Neural crest cell (in vitro differentiated cells): Measurements from ENCODE around the gene COL5A3. TPM values are rescaled to one million over a fixed set of nuclear protein-coding genes. Genes with fewer than 3 reads are reported as not detected.

ENCODE experiments used
- DNase-seq: peaks from one replicate; pipeline ENCODE4 v3.0.0; 2021; ENCODE audit warnings: low read depth, mixed read lengths, low spot score
- H3K27ac Mint-ChIP-seq: one replicate; pipeline ENCODE4 v1.8.0; 2021; ENCODE audit warnings: mild to moderate bottlenecking, mixed read lengths; ENCODE audit not compliant: unreplicated experiment
- H3K27me3 Mint-ChIP-seq: 2 replicates; pipeline ENCODE4 v1.8.0; 2021; ENCODE audit warnings: low read depth, mild to moderate bottlenecking, mixed read lengths
- H3K36me3 Mint-ChIP-seq: 2 replicates; pipeline ENCODE4 v1.8.0; 2021; ENCODE audit warnings: low read depth, mild to moderate bottlenecking, mixed read lengths
- H3K4me1 Mint-ChIP-seq: 2 replicates; pipeline ENCODE4 v1.8.0; 2021; ENCODE audit warnings: mixed read lengths
- H3K4me3 Mint-ChIP-seq: one replicate; pipeline ENCODE4 v1.8.0; 2021; ENCODE audit warnings: mild to moderate bottlenecking, mixed read lengths
- H3K9me3 Mint-ChIP-seq: 2 replicates; pipeline ENCODE4 v1.8.0; 2021; ENCODE audit warnings: mixed read lengths
- CTCF ChIP-seq: fragments of 200-600 bp; sonication (generic); conservative IDR thresholded peaks from 2 replicates; pipeline ENCODE4 v1.5.0; 2021; ENCODE audit warnings: antibody characterized with exemption, mild to moderate bottlenecking
- total RNA-seq: library from RNA; stranded (reverse); gene quantifications from 2 replicates; pipeline ENCODE4 v1.2.1, GENCODE V29; 2021

The COL5A3 gene
- total RNA-seq, 1 donor from 2014 or later = 0.86 TPM

- Mint-ChIP-seq H3K4me1 (peaks cover 28% of the 10 kb centered on the region), H3K4me3 (peak overlapping the region; percentile 81), H3K9me3 (peaks cover 10% of the 10 kb centered on the region), H3K27me3 (peaks cover 64% of the 10 kb centered on the region), H3K36me3 (no peaks in the 10 kb centered on the region), H3K27ac (peak overlapping the region; percentile 2)
- no peak for TF ChIP-seq CTCF
- DNase-seq = no peak
These were observed 73.3 kb downstream of the COL5A3 start for GRCh38 chr19:9937001-9937411.

DNA sequence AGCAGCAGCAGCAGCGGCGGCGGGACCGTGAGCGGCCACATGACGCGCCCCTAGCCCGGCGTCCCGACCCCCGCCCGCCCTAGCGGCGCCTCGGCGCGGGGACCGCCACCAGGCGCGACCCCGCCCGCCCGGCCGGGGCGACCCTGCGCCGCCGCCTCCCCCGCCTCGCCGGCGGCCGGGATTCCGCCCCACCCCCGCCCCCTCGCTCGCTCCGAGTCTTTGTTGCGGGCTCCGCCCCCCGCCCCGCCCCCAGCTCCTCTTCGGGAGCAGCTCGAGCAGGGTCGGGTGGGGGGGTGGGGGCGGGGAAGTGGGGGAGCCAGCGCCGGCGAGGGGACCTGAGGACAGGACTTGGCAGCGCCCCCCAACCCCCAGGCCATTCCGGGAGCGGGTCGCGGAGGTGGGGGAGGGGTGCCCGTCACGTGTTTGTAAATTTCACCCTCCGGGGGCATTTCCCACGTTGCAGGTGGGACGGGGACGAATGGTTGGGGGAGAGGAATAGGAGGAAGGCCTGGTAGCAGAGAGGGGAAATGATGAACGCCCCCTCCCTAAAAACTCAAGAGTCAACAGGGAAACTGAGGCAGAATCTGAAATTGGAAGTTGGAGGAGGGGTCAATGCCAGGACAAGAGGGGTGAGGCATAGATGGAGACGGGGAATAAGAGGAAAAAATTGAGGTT lies 73.8 kb downstream of the COL5A3 start, which contains the start of gene OLFM2:
OLFM2 (minus strand) TSS at position 190 of the 675 bp plus-strand sequence; CDS start at position 41, 149 bp downstream.
- peaks cover 60% of the 10 kb centered on the region for H3K27me3 Mint-ChIP-seq
- H3K4me3 Mint-ChIP-seq = peak within 1 kb of the TSS; percentile 88
- H3K9me3 Mint-ChIP-seq = peaks cover 6% of the 10 kb centered on the region
- no peaks in the 10 kb centered on the region for H3K36me3 Mint-ChIP-seq
- H3K4me1 Mint-ChIP-seq = peaks cover 28% of the 10 kb centered on the region
- DNase-seq = no peak
- no peak for TF ChIP-seq CTCF
- H3K27ac Mint-ChIP-seq = peak within 1 kb of the TSS; percentile 75

DNA sequence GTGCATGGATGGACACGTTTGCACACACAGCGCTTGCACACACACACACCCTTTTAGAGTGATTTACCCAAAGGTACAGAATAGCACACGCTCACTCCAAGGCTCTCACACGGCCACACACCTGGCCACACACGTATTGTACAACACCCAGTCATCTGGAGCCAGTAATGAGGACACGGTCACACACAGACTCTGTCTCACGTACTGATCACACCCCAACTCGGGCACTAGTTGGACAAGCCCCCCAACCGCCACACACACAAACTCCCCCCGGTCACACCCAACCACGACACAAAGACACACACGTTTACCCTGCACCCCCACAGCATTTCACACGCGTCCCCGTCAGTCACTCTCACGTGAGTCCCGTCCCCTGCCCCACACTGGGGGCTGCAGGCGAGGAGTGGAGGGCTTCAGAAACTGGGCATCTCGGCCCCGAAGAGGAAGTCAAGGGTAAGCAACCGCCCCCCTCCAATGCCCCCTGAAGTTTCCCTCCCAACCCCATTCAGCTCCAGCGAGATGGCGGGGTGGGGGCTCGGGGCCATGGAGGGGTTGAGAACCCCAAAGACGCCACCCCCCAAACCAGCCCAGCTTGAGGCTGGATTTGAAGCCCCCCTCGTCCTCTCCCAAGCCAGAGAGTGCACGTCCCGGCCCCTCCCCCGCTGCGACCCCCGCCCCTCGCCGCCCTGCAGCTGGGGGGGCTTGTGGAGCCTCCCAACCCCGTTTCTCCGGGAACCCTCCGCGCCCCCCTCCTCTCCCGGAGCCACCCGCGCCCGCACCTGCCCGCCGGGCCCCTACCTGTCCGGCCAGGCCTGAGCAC lies 74.6 kb downstream of the COL5A3 start:
- Mint-ChIP-seq H3K27ac (peak overlapping the region; percentile 75), H3K36me3 (no peaks in the 10 kb centered on the region), H3K27me3 (peaks cover 56% of the 10 kb centered on the region), H3K4me1 (peaks cover 31% of the 10 kb centered on the region), H3K4me3 (peak overlapping the region; percentile 88), H3K9me3 (peaks cover 3% of the 10 kb centered on the region)
- DNase-seq = no peak
- no peak for TF ChIP-seq CTCF

DNA sequence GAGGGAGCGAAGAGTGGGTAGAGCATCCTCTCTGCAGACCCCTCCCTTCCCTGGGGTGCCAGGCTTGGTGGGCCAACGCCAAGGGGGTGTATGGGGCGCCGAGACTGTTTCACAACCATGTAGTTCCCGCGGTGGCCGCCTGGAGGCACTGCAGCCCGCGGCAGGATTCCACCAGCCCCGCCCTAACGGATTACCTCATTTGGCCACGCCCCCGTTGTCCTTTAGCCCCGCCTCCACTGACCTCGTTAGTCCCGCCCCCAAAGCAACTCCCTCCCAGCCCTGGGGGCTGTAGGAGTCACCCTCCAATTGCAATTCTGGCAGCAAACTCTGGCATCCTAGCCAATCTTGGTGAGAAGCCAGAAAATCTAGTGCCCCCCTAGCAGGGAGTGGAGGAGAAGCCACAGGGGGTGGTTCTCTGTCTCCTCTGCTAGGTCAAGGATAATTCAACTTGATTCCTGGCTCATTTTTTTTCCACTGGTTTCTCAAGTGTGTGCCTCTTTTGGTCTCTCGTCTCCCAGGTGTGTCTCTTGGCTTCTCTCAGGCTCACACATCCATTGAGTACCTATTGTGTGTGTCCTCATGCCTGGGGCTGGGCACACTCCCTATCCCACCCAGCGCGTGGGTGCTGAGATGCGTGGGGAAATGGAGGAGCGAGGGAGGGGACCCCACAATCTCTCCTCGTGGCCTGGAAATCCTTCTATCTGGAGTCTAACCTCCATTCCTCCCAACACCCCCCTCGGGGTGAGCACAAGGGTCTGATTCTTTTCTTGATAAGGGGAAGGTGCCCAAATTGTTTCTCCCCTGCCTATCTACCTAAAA lies 76.0 kb downstream of the COL5A3 start:
- Mint-ChIP-seq H3K4me3 (peak overlapping the region; percentile 80), H3K36me3 (no peaks in the 10 kb centered on the region), H3K27ac (peak overlapping the region; percentile 14), H3K9me3 (peaks cover 1% of the 10 kb centered on the region), H3K27me3 (peaks cover 51% of the 10 kb centered on the region), H3K4me1 (peaks cover 32% of the 10 kb centered on the region)
- DNase-seq = peak; percentile 95
- TF ChIP-seq CTCF = peak; percentile 95

DNA sequence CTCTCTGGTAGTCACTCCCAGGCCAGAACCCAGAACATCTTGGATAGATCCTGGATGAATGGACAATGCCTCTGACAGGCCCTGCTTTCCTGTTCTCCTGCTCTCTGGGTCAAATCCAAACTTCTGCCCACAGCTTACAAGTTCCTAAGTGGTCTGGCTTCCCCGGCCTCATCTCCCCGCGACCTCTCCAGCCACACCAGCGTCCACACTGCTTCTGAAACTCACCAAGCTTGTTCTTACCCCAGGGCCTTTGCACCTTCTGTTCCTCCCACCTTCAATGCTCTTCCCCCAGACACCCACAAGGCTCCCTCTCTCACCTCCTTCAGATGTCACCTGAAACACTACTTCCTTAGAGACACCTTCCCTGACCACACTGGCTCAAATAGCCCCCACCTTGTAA lies 77.5 kb downstream of the COL5A3 start:
- Mint-ChIP-seq H3K4me3 (no peak overlapping the region), H3K27me3 (peaks cover 41% of the 10 kb centered on the region), H3K36me3 (no peaks in the 10 kb centered on the region), H3K27ac (no peak overlapping the region), H3K9me3 (no peaks in the 10 kb centered on the region), H3K4me1 (peaks cover 32% of the 10 kb centered on the region)
- no peak for TF ChIP-seq CTCF
- DNase-seq = no peak
